Measurements from ENCODE around the gene ZFYVE28. TPM values are rescaled to one million over a fixed set of nuclear protein-coding genes. Genes with fewer than 3 reads are reported as not detected.

The ZFYVE28 gene
- total and polyA plus RNA-seq, 5 donors from 2014 or later = 8.5 to 86.4 (median 17.6) TPM

DNA sequence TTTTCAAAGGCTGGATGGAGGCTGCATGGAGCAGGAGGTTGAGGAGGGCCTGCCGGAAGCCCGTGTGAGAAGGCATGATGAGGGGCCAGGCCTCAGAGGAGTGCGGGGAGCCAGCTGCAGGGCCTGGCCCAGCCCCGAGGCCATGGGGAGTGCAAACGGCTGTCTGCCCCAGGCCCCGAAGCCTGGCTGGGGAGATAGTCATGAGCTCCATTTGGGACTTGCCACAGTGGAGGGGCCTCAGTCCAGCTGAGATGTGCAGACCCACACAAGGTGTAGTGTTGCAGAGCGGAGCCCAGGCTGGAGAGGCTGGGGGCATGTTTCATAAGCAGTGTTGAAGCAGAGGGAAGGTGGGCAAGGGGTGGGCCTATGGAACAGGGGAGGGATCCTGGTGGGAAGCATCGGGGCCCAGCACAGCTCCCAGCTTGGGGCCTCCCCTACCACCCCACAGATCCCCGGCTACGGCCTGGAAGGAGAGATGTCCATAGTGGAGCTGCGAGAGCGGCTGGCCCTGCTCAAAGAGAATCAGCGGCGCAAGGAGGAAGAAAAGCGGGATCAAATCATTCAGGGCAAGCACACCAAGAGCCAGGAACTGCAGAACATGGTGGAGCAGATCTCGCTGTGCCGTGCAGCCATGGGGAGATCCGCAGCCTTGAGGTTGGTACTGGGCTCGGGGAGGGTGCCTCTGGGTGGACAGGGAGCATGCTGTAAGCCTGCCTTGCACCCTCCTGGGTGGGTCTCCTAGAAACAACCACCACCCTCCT lies 41.3 kb upstream of the ZFYVE28 start:
- Histone ChIP-seq H3K9me3 (ENCODE audit: control insufficient read depth in 2 of 2, low read length in 2 of 2) (no peaks in the 10 kb centered on the region), H3K27ac (ENCODE audit: insufficient read depth, low read length, poor library complexity, severe bottlenecking) (no peak overlapping the region), H3K4me3 (ENCODE audit: low read depth, low read length) (no peak overlapping the region), H3K36me3 (ENCODE audit: control insufficient read depth, insufficient read depth, low read length) (no peaks in the 10 kb centered on the region), H3K27me3 (ENCODE audit: control insufficient read depth, insufficient read depth, low read length) (no peaks in the 10 kb centered on the region), H3K4me1 (ENCODE audit: control insufficient read depth, insufficient read depth, low read length, poor library complexity, severe bottlenecking) (peaks cover 13% of the 10 kb centered on the region)
- peaks cover 11% of the 10 kb centered on the region for H3K27me3 Mint-ChIP-seq
- ATAC-seq (ENCODE audit: low read depth in 2 of 2) = no peak
- peak overlapping the region in 1 of 4 donors; percentile 19 for H3K4me3 Mint-ChIP-seq
- no peak for DNase-seq
- H3K36me3 Mint-ChIP-seq = no peaks in the 10 kb centered on the region
- no peak overlapping the region for H3K27ac Mint-ChIP-seq
- peaks cover 0 to 10% (median 8%) of the 10 kb centered on the region in 4 donors for H3K4me1 Mint-ChIP-seq
- no peaks in the 10 kb centered on the region for H3K9me3 Mint-ChIP-seq

DNA sequence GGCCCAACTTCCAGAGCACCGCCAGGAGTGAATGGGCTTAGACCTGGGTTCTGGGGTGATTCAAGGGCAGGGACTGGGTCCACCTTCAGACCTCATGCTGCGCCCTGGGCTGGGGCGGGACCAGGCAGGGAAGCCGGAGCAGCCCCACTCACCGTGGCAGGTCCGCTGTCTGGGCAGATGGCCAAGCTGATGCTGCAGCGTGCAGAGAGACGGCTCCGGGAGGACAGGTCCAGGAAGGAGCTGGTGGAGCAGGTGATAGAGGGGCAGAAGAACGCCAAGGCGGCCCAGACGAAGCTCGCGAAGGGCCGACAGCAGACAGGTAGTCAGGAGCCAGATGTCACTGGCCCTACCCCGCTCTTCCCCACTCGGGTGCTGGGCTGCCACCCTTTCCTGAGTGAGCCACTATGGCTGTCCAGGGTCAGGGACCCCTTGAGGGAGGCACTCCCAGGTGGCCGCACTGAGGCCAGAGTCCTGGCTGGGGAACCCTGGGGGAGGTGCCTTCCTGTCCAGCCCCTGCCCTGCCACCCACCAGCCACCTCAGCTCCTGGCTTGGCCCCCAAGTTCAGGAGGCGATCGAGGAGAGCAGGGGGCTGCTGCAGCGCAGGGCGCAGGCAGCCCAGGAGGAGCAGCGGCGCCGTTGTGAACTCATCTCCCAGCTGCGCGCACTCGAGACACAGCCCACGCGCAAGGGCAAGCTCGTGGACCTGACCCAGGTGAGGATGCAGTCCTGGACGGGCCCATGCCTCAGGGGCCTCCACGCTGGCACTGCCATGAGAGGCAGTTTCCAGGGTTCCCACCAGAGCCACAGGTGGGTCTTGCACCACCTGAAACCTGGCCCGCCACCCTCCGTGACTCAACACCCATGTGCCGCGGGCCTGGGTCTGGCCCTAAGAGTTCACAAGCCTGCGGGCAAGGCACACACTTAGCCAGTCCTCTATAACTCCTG lies 40.4 kb upstream of the ZFYVE28 start:
- Mint-ChIP-seq H3K9me3 (no peaks in the 10 kb centered on the region), H3K36me3 (no peaks in the 10 kb centered on the region), H3K4me3 (no peak overlapping the region), H3K4me1 (peaks cover 0 to 10% (median 7%) of the 10 kb centered on the region in 4 donors), H3K27ac (no peak overlapping the region), H3K27me3 (peaks cover 11% of the 10 kb centered on the region)
- peaks cover 13% of the 10 kb centered on the region for H3K4me1 ChIP-seq (ENCODE audit: control insufficient read depth, insufficient read depth, low read length, poor library complexity, severe bottlenecking)
- no peaks in the 10 kb centered on the region for H3K9me3 ChIP-seq (ENCODE audit: control insufficient read depth in 2 of 2, low read length in 2 of 2)
- ATAC-seq (ENCODE audit: low read depth in 2 of 2) (no peak), DNase-seq (no peak)
- H3K27ac ChIP-seq (ENCODE audit: insufficient read depth, low read length, poor library complexity, severe bottlenecking) = no peak overlapping the region
- no peaks in the 10 kb centered on the region for H3K36me3 ChIP-seq (ENCODE audit: control insufficient read depth, insufficient read depth, low read length)
- no peaks in the 10 kb centered on the region for H3K27me3 ChIP-seq (ENCODE audit: control insufficient read depth, insufficient read depth, low read length)
- H3K4me3 ChIP-seq (ENCODE audit: low read depth, low read length) = no peak overlapping the region

GRCh38 chr4:2457481-2458295 lies 39.2 kb upstream of the ZFYVE28 start:
- Mint-ChIP-seq H3K36me3 (no peaks in the 10 kb centered on the region), H3K4me3 (no peak overlapping the region), H3K27me3 (peaks cover 11% of the 10 kb centered on the region)

DNA sequence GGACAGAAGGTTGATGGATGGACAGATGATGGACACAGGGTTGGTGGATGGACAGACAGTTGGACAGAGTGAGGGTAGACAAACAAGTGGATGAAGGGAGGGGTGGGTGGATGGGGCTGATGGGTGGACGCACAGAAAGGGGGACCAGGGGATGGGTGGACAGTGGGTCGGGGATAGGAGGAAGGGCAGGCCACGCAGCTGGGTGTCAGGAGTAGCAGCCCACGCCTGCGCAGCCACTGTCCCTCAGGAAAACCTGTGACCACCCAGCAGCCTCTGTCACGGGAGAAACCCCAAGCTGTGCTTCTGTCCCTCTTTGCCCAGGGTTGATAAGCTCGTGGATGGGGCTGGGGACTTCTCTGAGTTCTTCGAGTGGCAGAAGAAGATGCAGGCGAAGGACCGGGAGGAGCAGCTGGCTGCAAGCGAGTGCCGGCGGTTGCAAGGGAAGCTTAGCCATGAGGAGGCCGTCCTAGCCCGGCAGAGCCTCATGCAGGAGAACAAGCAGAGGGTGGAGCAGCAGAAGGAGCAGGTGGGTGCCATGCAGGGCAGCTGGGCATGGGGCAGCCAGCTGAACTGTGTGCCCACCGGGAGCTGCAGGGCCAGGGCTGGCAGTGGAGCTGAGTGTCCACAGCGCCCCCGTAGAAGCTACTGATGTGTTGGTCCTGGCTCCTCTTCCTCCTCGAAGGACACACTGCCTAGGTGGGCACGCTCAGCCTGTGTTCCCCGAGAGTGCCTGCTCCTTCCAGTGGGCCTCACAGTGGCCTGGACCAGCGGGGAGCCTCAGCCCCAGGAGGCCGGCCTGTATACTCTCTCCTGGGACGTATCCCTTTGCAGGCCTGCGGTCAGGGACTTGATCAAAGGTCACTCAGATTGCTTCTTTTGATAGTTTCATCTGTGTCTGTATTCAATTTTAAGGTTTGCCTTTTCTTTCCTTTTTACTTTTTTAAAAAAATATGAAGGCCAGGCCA lies 33.7 kb upstream of the ZFYVE28 start:
- no peaks in the 10 kb centered on the region for H3K27me3 Mint-ChIP-seq
- Histone ChIP-seq H3K9me3 (ENCODE audit: control insufficient read depth in 2 of 2, low read length in 2 of 2) (no peaks in the 10 kb centered on the region), H3K27ac (ENCODE audit: insufficient read depth, low read length, poor library complexity, severe bottlenecking) (no peak overlapping the region), H3K4me3 (ENCODE audit: low read depth, low read length) (no peak overlapping the region), H3K4me1 (ENCODE audit: control insufficient read depth, insufficient read depth, low read length, poor library complexity, severe bottlenecking) (no peaks in the 10 kb centered on the region), H3K36me3 (ENCODE audit: control insufficient read depth, insufficient read depth, low read length) (no peaks in the 10 kb centered on the region), H3K27me3 (ENCODE audit: control insufficient read depth, insufficient read depth, low read length) (no peaks in the 10 kb centered on the region)
- ATAC-seq (ENCODE audit: low read depth in 2 of 2) (no peak), DNase-seq (no peak)
- H3K27ac Mint-ChIP-seq = peak overlapping the region in 1 of 3 donors; percentile 78
- no peaks in the 10 kb centered on the region for H3K4me1 Mint-ChIP-seq
- H3K4me3 Mint-ChIP-seq = no peak overlapping the region
- no peaks in the 10 kb centered on the region for H3K36me3 Mint-ChIP-seq
- peaks cover 0 to 2% (median 0%) of the 10 kb centered on the region in 7 donors for H3K9me3 Mint-ChIP-seq

More at GRCh38 chr4:2457481-2458295, 39.2 kb upstream of the ZFYVE28 start:
- H3K36me3 ChIP-seq (ENCODE audit: control insufficient read depth, insufficient read depth, low read length) = no peaks in the 10 kb centered on the region
- H3K27ac ChIP-seq (ENCODE audit: insufficient read depth, low read length, poor library complexity, severe bottlenecking) = no peak overlapping the region
- Mint-ChIP-seq H3K4me1 (peaks cover 0 to 5% (median 1%) of the 10 kb centered on the region in 4 donors), H3K27ac (peak overlapping the region in 1 of 3 donors; percentile 42), H3K9me3 (no peaks in the 10 kb centered on the region)
- DNase-seq (peak in 1 of 3 donors; percentile 43), ATAC-seq (ENCODE audit: low read depth in 2 of 2) (no peak)
- no peaks in the 10 kb centered on the region for H3K27me3 ChIP-seq (ENCODE audit: control insufficient read depth, insufficient read depth, low read length)
- H3K4me3 ChIP-seq (ENCODE audit: low read depth, low read length) = no peak overlapping the region
- H3K4me1 ChIP-seq (ENCODE audit: control insufficient read depth, insufficient read depth, low read length, poor library complexity, severe bottlenecking) = peaks cover 8% of the 10 kb centered on the region
- no peaks in the 10 kb centered on the region for H3K9me3 ChIP-seq (ENCODE audit: control insufficient read depth in 2 of 2, low read length in 2 of 2)

DNA sequence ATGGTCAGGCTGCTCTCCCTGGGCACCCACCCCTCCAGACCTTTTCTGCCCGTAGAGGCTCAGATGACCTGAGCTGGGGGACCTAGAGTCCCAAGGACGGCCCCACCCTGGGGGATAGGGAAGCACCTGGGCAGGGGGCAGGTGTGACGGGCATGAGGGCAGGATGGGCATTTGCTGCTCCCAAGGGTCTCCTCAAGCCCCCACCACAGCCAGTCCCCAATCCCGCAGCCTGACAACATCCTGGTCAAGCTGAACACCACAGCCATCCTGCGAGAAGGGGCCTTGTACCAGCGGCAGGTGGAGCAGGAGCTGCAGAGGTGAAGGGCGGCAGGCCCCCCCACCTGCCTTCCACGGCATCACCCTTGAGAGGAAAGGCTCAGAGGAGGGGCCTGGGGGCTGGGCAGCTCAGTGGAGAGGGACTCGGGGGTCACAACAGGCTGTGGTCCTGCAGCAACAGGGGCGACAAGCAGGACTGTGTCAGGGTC lies 32.6 kb upstream of the ZFYVE28 start:
- no peaks in the 10 kb centered on the region for H3K36me3 ChIP-seq (ENCODE audit: control insufficient read depth, insufficient read depth, low read length)
- ATAC-seq (ENCODE audit: low read depth in 2 of 2) (no peak), DNase-seq (no peak)
- peaks cover 0 to 2% (median 0%) of the 10 kb centered on the region in 7 donors for H3K9me3 Mint-ChIP-seq
- H3K27ac Mint-ChIP-seq = no peak overlapping the region
- no peaks in the 10 kb centered on the region for H3K27me3 ChIP-seq (ENCODE audit: control insufficient read depth, insufficient read depth, low read length)
- H3K27me3 Mint-ChIP-seq = no peaks in the 10 kb centered on the region
- no peaks in the 10 kb centered on the region for H3K9me3 ChIP-seq (ENCODE audit: control insufficient read depth in 2 of 2, low read length in 2 of 2)
- no peak overlapping the region for H3K4me3 Mint-ChIP-seq
- no peaks in the 10 kb centered on the region for H3K4me1 ChIP-seq (ENCODE audit: control insufficient read depth, insufficient read depth, low read length, poor library complexity, severe bottlenecking)
- no peaks in the 10 kb centered on the region for H3K36me3 Mint-ChIP-seq
- H3K27ac ChIP-seq (ENCODE audit: insufficient read depth, low read length, poor library complexity, severe bottlenecking) = no peak overlapping the region
- no peaks in the 10 kb centered on the region for H3K4me1 Mint-ChIP-seq
- H3K4me3 ChIP-seq (ENCODE audit: low read depth, low read length) = no peak overlapping the region

- H3K27me3 Mint-ChIP-seq = no peaks in the 10 kb centered on the region
- Histone ChIP-seq H3K27me3 (ENCODE audit: control insufficient read depth, insufficient read depth, low read length) (no peaks in the 10 kb centered on the region), H3K36me3 (ENCODE audit: control insufficient read depth, insufficient read depth, low read length) (no peaks in the 10 kb centered on the region), H3K4me1 (ENCODE audit: control insufficient read depth, insufficient read depth, low read length, poor library complexity, severe bottlenecking) (no peaks in the 10 kb centered on the region), H3K9me3 (ENCODE audit: control insufficient read depth in 2 of 2, low read length in 2 of 2) (no peaks in the 10 kb centered on the region), H3K4me3 (ENCODE audit: low read depth, low read length) (no peak overlapping the region), H3K27ac (ENCODE audit: insufficient read depth, low read length, poor library complexity, severe bottlenecking) (no peak overlapping the region)
- H3K27ac Mint-ChIP-seq = no peak overlapping the region
- ATAC-seq (ENCODE audit: low read depth in 2 of 2) = no peak
- no peaks in the 10 kb centered on the region for H3K36me3 Mint-ChIP-seq
- H3K9me3 Mint-ChIP-seq = peaks cover 0 to 2% (median 0%) of the 10 kb centered on the region in 7 donors
- no peak for DNase-seq
- no peaks in the 10 kb centered on the region for H3K4me1 Mint-ChIP-seq
- H3K4me3 Mint-ChIP-seq = no peak overlapping the region
Measured at GRCh38 chr4:2450394-2451035, 32.1 kb upstream of the ZFYVE28 start.

Measured in CD4-positive, CD25-positive, alpha-beta regulatory T cell (primary cell).